Hepatocyte (in vitro differentiated cells): ENCODE data around the gene ARHGAP26. TPM values are rescaled to one million over a fixed set of nuclear protein-coding genes. Genes with fewer than 3 reads are reported as not detected.

Experiments
- DNase-seq: peaks from one replicate; pipeline ENCODE4 v3.0.0-alpha.2; 2016; ENCODE audit warnings: low spot score
- H2AFZ ChIP-seq: fragments of 200-600 bp; sonication (generic); 2 replicates; pipeline ENCODE4 v1.6.0; 2016; ENCODE audit warnings: antibody characterized with exemption, mild to moderate bottlenecking
- H3K27ac ChIP-seq: fragments of 200-600 bp; sonication (generic); 2 replicates; pipeline ENCODE4 v1.5.1; 2016; ENCODE audit warnings: mild to moderate bottlenecking
- H3K27me3 ChIP-seq: fragments of 200-600 bp; sonication (generic); 2 replicates; pipeline ENCODE4 v1.6.1; 2016
- H3K36me3 ChIP-seq: fragments of 200-600 bp; sonication (generic); replicated peaks from 2 replicates; pipeline ENCODE4 v1.5.1; 2016; ENCODE audit warnings: low read depth; ENCODE audit not compliant: insufficient read depth
- H3K4me1 ChIP-seq: fragments of 200-600 bp; sonication (generic); 2 replicates; pipeline ENCODE4 v1.5.1; 2016; ENCODE audit warnings: mild to moderate bottlenecking, moderate library complexity; ENCODE audit not compliant: insufficient read depth
- H3K4me2 ChIP-seq: fragments of 200-600 bp; sonication (generic); 2 replicates; pipeline ENCODE4 v1.6.0; 2016
- H3K4me3 ChIP-seq: fragments of 200-600 bp; sonication (generic); 2 replicates; pipeline ENCODE4 v1.5.1; 2016; ENCODE audit warnings: mild to moderate bottlenecking
- H3K79me2 ChIP-seq: fragments of 200-600 bp; sonication (generic); 2 replicates; pipeline ENCODE4 v1.6.0; 2017; ENCODE audit warnings: mild to moderate bottlenecking
- H3K9me2 ChIP-seq: fragments of 200-600 bp; sonication (generic); replicated peaks from 2 replicates; pipeline ENCODE4 v1.6.0; 2017; ENCODE audit warnings: mild to moderate bottlenecking; ENCODE audit not compliant: insufficient read depth
- H3K9me3 ChIP-seq: fragments of 200-600 bp; sonication (generic); 2 replicates; pipeline ENCODE4 v1.5.1; 2016; ENCODE audit warnings: low read depth, mild to moderate bottlenecking
- H4K20me1 ChIP-seq: fragments of 200-600 bp; sonication (generic); 2 replicates; pipeline ENCODE4 v1.6.0; 2016; ENCODE audit warnings: mild to moderate bottlenecking; ENCODE audit not compliant: insufficient read depth, poor library complexity, severe bottlenecking
- CTCF ChIP-seq: fragments of 200-600 bp; sonication (generic); IDR thresholded peaks from 2 replicates; pipeline ENCODE4 v1.5.1; 2016; ENCODE audit warnings: antibody characterized with exemption, mild to moderate bottlenecking; ENCODE audit not compliant: poor library complexity
- EZH2 ChIP-seq: fragments of 200-600 bp; sonication (generic); IDR thresholded peaks from 2 replicates; pipeline ENCODE4 v1.6.1; 2016; ENCODE audit warnings: antibody characterized with exemption, mild to moderate bottlenecking, borderline replicate concordance
- EZH2phosphoT487 ChIP-seq: fragments of 200-600 bp; sonication (generic); IDR thresholded peaks from one replicate; pipeline ENCODE4 v1.6.1; 2018; ENCODE audit warnings: antibody characterized with exemption, mild to moderate bottlenecking, low read depth, moderate library complexity; ENCODE audit not compliant: unreplicated experiment, severe bottlenecking
- WGBS: methylation state at CpG from one replicate; pipeline ENCODE4 v1.1.6; 2016; ENCODE audit warnings: low lambda C conversion rate; ENCODE audit errors: missing lambda C conversion rate; 5-methylcytosine and 5-hydroxymethylcytosine counted together
- polyA plus RNA-seq: library from polyadenylated mRNA; unstranded; fragments of >200 nt; fragmentation: Nextera tagmentation; extraction: Ambion mirVana; gene quantifications from 2 replicates; pipeline ENCODE4 v1.2.1, GENCODE V29; 2016
- total RNA-seq: library from RNA; depleted of rRNA; stranded (reverse); fragments of >200 nt; gene quantifications from 2 replicates; pipeline ENCODE4 v1.2.3, GENCODE V29; 2014

Gene ARHGAP26
- total and polyA plus RNA-seq, 2 experiments from 2014 or later = 16.5 to 19.8 TPM

DNA sequence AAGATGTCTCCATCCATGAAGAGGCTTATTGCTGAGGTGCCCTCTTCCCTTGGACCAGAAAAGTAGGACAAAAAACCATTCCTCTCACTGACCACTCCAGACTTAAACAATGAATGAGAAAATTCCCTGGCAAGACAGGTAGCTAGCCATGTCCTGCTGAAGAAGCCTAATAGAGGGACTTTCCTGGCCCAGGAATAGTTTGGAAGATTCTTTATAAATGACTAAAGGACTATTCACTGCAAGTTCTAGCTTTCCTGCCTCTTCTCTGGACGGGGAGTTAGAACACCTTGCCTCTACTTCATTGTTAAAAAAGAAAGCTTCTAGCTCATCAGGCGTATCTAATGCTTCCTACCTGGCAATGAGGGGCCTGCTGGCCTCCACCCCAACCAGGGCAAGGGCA is 479.7 kb downstream of the ARHGAP26 start:
- H3K4me1 ChIP-seq = peaks cover 9% of the 10 kb centered on the region
- H4K20me1 ChIP-seq = no peaks in the 10 kb centered on the region
- DNase-seq = no peak
- no peak overlapping the region for H3K4me3 ChIP-seq
- no peak overlapping the region for H3K27ac ChIP-seq
- no peaks in the 10 kb centered on the region for H3K79me2 ChIP-seq
- no peaks in the 10 kb centered on the region for H3K9me3 ChIP-seq
- H3K27me3 ChIP-seq = no peaks in the 10 kb centered on the region
- no peaks in the 10 kb centered on the region for H3K36me3 ChIP-seq
- H3K9me2 ChIP-seq = no peaks in the 10 kb centered on the region
- 98% methylated on average over 2 of the region's 2 CpGs for WGBS
- no peak overlapping the region for H2AFZ ChIP-seq
- TF ChIP-seq CTCF (no peak), EZH2 (no peak), EZH2phosphoT487 (no peak)
- no peak overlapping the region for H3K4me2 ChIP-seq

DNA sequence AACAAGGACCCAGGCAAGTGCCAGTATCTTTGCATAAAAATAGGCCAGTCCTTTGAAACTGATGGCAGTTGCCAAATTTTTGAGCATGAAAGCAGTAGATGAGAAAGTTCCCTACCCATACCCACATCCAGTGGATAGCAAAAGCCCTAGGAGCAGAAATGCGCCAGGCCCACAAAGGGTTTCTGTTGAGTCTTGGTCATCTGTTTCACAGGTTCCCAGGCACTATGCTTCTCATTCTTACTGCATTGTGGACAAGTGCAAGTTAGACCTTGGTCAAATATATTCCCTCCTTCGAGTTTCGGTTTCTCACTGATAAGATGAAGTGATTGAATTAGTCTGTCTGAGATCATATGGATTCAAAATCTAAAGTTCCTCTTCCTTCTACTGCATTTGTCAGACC is 481.0 kb downstream of the ARHGAP26 start:
- H4K20me1 ChIP-seq = no peaks in the 10 kb centered on the region
- no peak for TF ChIP-seq EZH2
- TF ChIP-seq EZH2phosphoT487 = no peak
- no peak for TF ChIP-seq CTCF
- whole genome bisulfite sequencing = 95% methylated on average over 3 of the region's 3 CpGs
- no peaks in the 10 kb centered on the region for H3K9me2 ChIP-seq
- H3K4me3 ChIP-seq = no peak overlapping the region
- H3K4me2 ChIP-seq = no peak overlapping the region
- H2AFZ ChIP-seq = no peak overlapping the region
- no peaks in the 10 kb centered on the region for H3K79me2 ChIP-seq
- no peak overlapping the region for H3K27ac ChIP-seq
- DNase-seq = no peak
- H3K27me3 ChIP-seq = no peaks in the 10 kb centered on the region
- H3K36me3 ChIP-seq = no peaks in the 10 kb centered on the region
- peaks cover 9% of the 10 kb centered on the region for H3K4me1 ChIP-seq
- no peaks in the 10 kb centered on the region for H3K9me3 ChIP-seq

GRCh38 chr5:143251946-143252345 is 481.8 kb downstream of the ARHGAP26 start:
- Histone ChIP-seq H3K4me3 (no peak overlapping the region), H4K20me1 (no peaks in the 10 kb centered on the region), H3K4me2 (no peak overlapping the region), H3K36me3 (no peaks in the 10 kb centered on the region), H3K4me1 (peaks cover 9% of the 10 kb centered on the region), H3K79me2 (no peaks in the 10 kb centered on the region), H3K9me2 (no peaks in the 10 kb centered on the region), H3K9me3 (no peaks in the 10 kb centered on the region), H3K27ac (no peak overlapping the region), H2AFZ (no peak overlapping the region), H3K27me3 (no peaks in the 10 kb centered on the region)
- no peak for DNase-seq
- 96% methylated on average over 4 of the region's 4 CpGs for WGBS
- TF ChIP-seq CTCF = no peak
- no peak for TF ChIP-seq EZH2
- no peak for TF ChIP-seq EZH2phosphoT487

DNA sequence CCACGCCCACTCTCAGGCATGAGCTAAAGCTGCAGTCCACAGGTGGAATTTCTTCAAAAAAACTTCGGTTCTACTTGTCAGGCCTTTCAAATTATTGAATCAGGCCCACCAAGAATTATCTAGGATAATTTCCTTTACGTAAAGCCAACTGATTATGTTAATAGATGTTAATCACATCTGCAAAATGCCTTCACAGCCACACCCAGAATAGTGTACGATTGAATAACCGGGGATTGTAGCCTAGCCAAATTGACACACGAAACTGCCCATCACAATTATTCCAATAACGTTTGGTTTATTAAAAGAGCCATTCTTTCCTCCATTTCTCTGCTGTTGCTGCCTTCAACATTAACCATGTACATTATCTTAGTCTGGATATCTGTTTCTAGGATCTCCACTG is 484.6 kb downstream of the ARHGAP26 start:
- no peak overlapping the region for H2AFZ ChIP-seq
- no peaks in the 10 kb centered on the region for H3K4me1 ChIP-seq
- no peaks in the 10 kb centered on the region for H3K9me3 ChIP-seq
- no peaks in the 10 kb centered on the region for H3K9me2 ChIP-seq
- 86% methylated on average over 7 of the region's 7 CpGs for WGBS
- H3K27ac ChIP-seq = no peak overlapping the region
- TF ChIP-seq EZH2 (no peak), CTCF (no peak), EZH2phosphoT487 (no peak)
- H3K4me3 ChIP-seq = no peak overlapping the region
- no peak for DNase-seq
- no peaks in the 10 kb centered on the region for H3K36me3 ChIP-seq
- H3K79me2 ChIP-seq = no peaks in the 10 kb centered on the region
- no peaks in the 10 kb centered on the region for H3K27me3 ChIP-seq
- H4K20me1 ChIP-seq = no peaks in the 10 kb centered on the region
- no peak overlapping the region for H3K4me2 ChIP-seq
